Measurements from ENCODE around the gene ZNF622.

DNA sequence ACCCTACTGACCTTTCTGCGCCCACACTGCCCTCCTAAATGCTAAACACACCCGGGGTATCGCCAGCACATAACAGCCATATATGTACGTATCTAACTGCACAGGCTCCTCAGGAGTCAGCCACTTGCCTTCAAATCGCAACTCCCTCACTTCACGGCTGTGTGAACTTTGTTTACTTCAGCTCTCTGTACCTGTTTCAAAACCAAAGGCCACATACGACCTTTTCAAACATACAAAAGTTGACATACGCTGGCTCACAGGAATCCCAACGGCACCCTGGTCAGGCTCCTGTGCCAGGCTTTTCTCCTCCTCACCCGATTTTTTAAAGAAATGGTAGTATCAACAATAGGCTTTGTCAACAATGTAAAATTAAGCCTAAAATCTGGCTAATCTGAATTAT lies 39.0 kb upstream of the ZNF622 start:
- no peak for TF ChIP-seq EZH2phosphoT487 (IDR thresholded peaks at IDR 0.05; ENCODE audit: low read depth)
- TF ChIP-seq, protein P1, sequence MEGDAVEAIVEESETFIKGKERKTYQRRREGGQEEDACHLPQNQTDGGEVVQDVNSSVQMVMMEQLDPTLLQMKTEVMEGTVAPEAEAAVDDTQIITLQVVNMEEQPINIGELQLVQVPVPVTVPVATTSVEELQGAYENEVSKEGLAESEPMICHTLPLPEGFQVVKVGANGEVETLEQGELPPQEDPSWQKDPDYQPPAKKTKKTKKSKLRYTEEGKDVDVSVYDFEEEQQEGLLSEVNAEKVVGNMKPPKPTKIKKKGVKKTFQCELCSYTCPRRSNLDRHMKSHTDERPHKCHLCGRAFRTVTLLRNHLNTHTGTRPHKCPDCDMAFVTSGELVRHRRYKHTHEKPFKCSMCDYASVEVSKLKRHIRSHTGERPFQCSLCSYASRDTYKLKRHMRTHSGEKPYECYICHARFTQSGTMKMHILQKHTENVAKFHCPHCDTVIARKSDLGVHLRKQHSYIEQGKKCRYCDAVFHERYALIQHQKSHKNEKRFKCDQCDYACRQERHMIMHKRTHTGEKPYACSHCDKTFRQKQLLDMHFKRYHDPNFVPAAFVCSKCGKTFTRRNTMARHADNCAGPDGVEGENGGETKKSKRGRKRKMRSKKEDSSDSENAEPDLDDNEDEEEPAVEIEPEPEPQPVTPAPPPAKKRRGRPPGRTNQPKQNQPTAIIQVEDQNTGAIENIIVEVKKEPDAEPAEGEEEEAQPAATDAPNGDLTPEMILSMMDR (IDR thresholded peaks at IDR 0.05; ENCODE audit: low read depth, low read length): no peak
